Adipose tissue (tissue), 3 donors: ENCODE data around the gene CA9. TPM values are rescaled to one million over a fixed set of nuclear protein-coding genes. Genes with fewer than 3 reads are reported as not detected.

Experiments
- H3K27ac ChIP-seq: one replicate; pipeline ENCODE4 v1.5.1; 2013; ENCODE audit warnings: low read depth, low read length
- WGBS, 3 donors: extraction: QIAGEN DNeasy Blood & Tissue Kit; methylation state at CpG; one replicate each; pipeline ENCODE4 v1.1.7; 2013; 5-methylcytosine and 5-hydroxymethylcytosine counted together
- polyA plus RNA-seq, 3 donors: library from polyadenylated mRNA; stranded (reverse); fragments of 200-250 nt; gene quantifications; one replicate each; pipeline ENCODE4 v1.2.3, GENCODE V29; 2013
- donor health status: healthy with polysubstance abuse.
- donor health status: Bipolar disorder and iron deficiency.
- donor health status: healthy.

Gene CA9
- polyA plus RNA-seq, 3 donors = 2.2 to 45.4 (median 7.4) TPM

DNA sequence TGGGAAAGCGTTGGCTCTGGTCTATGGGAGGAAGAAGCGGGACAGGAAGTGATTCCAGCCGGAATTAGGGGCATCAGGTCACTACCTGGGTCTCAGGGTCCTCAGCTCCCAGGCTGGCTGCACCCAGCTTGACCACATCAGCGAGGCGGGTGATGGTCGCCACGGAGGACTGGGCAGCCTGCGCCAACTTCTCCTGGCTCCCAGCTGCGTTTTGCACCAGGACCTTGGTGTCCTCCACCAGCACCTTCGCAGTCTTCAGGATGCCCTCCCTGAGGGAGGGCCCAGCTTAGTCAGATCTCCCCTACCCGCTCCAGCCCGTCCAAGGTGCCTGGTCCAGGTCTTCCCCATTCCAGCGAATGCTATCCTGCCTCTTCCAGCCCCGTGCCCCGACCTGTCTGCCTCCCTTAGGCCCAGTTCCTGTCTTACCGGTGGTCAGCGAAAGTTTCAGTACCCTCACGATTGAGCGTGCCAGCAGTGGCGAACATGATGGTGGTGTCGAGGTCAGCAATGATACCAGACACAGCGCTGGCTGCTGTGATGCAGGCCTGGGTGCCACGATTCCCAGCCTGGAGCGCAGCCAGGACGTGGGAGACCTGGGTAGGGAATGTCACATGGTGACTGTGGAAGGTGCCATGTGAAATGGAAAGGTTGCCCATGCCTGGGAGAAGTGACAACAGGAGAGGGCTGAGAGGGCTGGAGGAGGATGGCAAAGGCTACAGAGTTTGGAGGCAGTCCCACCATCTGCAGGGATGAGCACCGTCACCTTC is 30.4 kb downstream of the CA9 start:
- 94 to 96% (median 95%) methylated on average over 23 to 26 of the region's 26 CpGs for WGBS, 3 donors
- no peak overlapping the region for H3K27ac ChIP-seq

DNA sequence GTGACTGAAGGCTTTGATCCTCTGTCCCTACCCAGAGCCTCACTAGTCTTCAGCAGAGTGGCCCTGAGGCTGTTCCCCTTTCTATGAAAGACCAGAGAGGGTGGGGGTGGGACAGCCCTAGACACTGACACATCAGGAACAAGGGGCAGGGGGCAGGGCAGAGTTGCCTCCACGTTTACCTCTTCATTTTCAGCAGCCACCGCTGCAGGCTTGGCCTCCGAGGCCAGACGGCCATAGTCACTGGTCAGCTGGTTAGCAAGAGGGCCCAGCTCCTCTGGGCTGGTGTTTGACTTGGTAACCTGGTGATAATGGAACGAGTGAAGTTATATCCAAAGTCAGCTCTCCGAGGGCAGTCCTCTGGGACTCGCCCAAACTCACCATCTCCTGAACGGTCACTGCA is 31.6 kb downstream of the CA9 start:
- H3K27ac ChIP-seq = no peak overlapping the region
- 74 to 88% (median 75%) methylated on average over 8 of the region's 8 CpGs for WGBS, 3 donors

DNA sequence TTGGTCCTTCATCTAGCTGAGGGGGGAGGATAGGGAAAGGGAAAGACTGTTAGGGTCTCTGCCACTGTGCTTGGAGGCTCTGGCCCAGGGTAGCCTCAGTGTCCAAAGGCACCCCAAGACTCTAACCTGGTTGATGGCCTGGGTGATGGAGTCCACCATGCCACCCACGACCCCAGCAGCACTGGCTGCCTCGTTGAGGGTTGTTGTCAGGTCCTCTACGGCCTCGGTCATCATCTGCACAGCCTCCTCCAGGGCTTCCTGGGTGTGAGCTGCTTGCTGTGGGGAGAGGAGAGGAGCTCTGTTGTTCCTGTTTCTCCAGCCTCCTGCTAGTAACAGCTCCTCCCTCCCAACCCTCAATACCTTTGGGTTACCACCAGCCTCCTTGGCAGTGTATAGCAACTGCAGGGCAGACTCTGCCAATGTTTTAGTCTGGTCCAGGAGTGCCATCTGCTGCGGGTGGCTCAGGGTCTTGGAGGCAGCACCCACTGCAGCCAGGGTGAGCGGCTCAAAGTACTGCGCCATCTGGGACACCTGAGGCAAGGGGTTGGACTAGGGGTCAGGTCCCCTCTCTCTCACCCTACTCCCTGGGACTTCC is 32.2 kb downstream of the CA9 start:
- H3K27ac ChIP-seq = no peak overlapping the region
- 91 to 96% (median 95%) methylated on average over 7 of the region's 7 CpGs for WGBS, 3 donors

DNA sequence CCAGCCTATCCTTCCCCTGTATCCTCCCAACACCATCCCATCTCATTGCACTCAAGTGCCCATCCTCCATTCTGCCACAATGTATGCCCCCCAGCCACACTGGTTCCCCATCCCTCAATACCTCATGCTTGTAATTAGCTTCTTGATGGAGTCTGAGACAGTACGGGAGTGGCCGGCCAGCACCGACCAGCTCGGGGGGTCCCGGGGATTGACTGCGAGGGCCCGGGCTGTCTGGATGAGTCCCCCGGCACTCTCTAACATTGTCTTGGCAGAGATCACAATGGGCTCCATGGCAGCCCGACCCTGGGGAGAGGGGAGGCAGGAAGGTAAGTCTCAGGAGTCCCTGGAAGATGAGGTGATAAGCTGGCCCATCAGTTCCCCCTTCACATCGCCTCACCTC is 33.2 kb downstream of the CA9 start:
- no peak overlapping the region for H3K27ac ChIP-seq
- WGBS, 3 donors = 83 to 93% (median 87%) methylated on average over 10 of the region's 10 CpGs

DNA sequence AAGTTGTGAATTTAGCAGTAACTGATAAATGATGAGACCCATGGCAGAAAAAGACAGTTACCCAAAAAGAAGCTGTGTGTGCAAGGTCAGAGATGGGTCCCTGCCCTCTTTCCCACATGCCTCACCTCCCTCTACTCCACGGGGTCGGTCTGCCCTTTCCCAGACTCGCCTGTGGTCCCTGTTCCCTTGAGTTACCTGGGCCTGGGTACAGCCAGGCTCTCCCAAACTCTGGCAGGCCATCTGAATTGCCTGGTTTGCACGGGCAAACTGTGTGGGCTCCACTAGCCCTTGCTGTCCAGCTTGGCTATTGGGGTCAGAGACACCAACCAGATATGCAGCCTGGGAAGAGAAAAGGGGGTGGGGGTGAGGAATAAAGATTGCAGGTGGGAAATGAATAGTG is 34.4 kb downstream of the CA9 start:
- 93 to 95% (median 93%) methylated on average over 4 of the region's 4 CpGs for WGBS, 3 donors
- no peak overlapping the region for H3K27ac ChIP-seq

DNA sequence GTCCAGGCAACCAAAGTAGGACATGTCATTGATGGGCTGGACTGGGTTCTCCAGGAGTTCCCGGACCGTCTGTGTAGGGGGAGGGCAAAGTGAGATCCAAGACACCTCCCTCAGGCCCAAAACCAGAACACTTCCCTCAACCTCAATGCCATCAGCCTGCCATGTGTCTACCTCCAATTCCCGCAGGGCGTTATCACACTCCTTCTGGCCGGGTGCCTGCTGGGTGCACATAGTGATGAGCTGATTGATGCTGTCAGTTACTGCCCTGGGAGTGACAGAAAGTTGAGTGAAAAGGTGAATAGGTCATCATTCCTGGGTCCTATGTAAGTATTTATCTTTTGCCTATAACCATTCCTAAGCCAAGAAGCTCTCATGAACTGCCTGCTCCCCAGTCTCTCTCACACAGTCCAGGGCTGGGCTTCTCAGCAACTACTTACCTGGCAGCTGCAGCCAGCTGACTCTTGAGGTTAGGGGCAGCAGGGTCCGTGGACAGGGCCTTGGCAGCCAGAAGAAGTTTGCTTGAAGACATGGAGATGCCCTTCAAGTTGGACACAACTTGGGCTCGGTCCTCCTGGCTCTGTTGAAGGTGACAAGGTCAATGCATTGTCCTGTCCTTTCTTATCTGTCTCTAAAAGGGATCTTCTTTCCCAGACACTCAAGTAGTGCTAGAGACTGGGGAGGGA is 37.2 kb downstream of the CA9 start:
- no peak overlapping the region for H3K27ac ChIP-seq

DNA sequence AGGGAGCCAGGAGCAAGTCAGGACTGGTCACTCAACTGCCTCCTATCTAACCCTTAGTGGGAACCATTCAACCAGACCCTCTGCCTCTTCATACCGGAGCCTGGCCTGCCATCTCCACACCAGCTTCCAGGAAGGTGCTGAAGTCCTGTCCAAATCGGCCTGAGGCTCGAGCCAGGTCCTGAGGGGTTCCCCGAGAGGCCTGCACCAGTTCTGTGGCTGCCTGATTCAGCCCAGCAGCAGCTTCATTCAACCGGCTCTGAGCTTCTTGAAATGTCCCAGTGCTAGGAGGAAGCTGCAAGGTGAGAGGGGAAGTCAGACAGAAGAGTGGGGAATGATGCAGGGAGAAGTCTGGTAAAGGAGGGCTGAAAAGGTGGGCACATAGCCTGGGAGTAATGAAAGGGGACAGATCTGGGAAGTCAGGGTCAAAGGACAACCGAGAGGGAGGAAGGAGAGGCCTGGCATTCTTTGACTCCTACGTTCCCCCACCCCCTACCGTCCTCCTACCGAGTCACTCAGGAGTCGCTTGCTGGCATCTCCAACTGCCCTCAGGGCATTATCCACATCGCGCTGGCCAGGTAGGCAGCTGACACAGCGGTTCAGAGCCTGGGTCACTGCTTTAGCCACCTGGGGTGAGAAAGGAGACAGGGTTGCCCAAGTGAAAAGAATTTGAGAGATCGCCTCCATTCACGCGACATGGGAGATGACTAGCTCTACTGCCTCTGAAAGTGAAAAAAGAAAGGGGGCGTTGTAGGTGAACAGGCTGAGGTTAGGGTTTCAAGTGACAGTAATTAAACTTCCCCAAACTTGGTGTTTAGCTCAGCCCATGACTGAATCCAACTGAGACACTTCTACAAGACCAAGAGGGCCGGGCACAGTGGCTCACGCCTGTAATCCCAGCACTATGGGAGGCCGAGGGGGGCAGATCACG is 38.0 kb downstream of the CA9 start:
- no peak overlapping the region for H3K27ac ChIP-seq
- 88 to 89% (median 88%) methylated on average over 21 of the region's 21 CpGs for WGBS, 3 donors

More for the DNA sequence above, 37.2 kb downstream of the CA9 start:
- WGBS, 3 donors = 82 to 89% (median 84%) methylated on average over 7 of the region's 7 CpGs

DNA sequence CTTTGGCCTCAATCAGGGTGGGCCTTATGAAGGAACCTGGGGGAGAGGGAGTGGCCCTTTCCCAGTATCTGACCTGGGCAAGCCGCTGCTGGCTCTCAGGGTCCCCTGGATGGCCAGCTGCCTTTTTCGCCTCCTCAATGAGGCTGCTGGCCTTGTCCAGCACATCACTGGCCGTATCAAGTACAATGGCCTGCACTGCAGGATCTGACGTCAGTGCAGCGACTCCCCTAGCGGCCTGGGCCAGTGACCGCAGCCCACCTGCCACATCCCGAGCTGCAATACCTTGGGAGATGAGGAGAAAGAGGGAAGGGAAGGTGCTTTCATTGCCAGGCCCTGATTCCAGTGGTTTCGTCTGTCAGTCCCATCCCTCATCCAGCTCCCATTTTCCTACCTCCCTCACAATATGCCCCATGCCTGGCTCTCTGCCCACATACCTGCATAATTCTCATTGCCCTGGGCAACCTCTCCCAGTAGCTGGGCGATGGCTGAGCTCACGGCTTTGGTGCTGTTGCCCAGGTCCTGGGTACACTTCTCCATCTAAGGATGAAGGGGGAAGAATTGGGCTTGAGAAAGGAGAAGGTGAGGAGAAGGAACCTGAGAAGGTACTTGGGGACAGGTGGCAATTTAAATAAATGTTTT is 39.2 kb downstream of the CA9 start:
- no peak overlapping the region for H3K27ac ChIP-seq
- 84 to 90% (median 87%) methylated on average over 10 to 11 of the region's 11 CpGs for WGBS, 3 donors

DNA sequence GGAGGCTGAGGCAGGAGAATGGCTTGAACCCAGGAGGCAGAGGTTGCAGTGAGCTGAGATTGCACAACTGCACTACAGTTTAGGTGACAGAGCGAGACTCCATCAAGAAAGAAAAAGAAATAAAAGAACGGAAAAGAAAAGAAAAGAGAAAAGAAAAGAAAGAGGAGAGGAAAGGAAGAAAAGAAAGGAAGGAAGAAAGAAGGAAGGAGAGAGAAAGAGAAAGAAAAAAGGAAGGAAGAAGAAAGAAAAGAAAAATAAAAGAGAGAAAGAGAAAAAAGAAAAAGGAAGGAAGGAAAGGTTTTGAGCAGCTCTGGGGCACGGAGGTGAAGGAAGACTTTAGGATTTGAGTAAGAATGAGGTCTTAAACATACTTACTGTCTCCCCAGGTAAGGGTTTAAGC is 39.9 kb downstream of the CA9 start:
- WGBS, 3 donors = 74 to 96% (median 80%) methylated on average over 3 of the region's 3 CpGs
- no peak overlapping the region for H3K27ac ChIP-seq

DNA sequence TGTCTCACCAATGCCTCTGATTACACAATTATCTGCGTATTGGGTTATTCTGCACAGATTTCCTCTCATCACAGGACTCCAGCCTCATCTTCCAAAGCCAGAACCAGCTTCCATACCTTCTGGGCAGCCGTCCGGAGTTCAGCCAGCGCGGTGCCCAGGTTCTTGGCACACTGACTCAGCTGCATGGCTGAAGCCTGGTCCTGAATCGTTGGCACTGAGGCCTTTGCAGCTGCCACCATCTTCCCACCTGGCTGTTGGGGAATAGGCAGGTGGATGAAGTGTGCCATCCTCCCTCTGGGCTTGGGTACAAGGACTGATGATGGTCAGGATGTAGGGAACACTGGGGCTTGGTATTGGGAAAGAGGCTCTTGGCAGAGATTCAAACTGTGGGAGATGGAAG is 40.4 kb downstream of the CA9 start:
- H3K27ac ChIP-seq = no peak overlapping the region
- 90 to 93% (median 92%) methylated on average over 6 of the region's 6 CpGs for WGBS, 3 donors

DNA sequence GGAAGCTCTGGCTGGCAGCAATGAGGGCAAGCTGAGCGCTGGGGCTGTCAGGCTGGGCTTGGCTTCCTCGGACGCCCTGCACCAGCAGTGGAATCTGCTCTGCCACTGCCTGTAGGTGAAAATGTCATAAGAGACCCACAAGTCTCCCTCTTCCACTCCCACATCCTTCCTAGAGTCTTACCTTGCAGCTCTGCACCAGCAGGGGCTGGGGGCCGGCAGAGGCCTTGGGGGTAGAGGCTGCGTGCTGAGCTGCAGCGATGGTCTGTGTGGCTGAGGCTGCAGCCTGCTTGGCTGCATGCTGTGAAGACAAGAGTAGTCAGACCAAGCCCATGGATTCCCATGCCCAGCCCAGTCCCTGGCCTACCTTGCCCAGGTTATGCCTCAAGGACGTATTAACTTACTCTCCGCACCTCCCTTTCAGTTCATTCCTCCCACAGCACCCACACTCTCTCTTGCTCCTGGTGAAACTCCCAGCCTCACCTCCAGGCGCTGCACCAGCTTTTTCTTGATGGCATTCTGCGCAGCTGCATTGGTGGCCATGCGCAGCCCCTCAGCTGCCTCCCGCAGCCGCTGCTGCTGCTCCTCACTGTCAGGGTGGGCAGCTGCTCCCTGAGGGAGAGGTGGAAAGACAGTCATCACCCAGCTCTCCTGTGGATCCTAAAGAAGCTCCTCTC is 41.0 kb downstream of the CA9 start:
- 93 to 96% (median 94%) methylated on average over 13 of the region's 13 CpGs for WGBS, 3 donors
- no peak overlapping the region for H3K27ac ChIP-seq

DNA sequence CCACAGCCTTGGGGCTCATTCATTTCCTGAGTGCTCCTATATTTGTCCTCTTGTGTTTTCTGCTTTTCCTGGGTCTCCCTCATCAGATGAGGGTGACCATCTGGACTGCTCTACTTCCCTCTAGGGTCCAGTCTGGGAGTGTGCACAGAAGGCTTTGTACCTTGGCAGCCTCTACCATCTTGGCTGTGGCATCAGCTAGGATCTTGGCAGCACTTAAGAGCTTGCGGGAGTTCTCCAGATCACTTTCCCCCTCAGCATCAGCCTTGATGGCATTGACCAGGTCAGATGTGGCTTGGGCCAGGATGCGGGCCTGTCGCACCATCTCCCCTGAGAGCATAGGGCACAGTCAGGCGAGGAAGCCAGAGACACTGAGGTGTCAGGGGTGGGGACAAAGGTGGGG is 42.5 kb downstream of the CA9 start:
- 83 to 92% (median 88%) methylated on average over 4 of the region's 4 CpGs for WGBS, 3 donors
- no peak overlapping the region for H3K27ac ChIP-seq

DNA sequence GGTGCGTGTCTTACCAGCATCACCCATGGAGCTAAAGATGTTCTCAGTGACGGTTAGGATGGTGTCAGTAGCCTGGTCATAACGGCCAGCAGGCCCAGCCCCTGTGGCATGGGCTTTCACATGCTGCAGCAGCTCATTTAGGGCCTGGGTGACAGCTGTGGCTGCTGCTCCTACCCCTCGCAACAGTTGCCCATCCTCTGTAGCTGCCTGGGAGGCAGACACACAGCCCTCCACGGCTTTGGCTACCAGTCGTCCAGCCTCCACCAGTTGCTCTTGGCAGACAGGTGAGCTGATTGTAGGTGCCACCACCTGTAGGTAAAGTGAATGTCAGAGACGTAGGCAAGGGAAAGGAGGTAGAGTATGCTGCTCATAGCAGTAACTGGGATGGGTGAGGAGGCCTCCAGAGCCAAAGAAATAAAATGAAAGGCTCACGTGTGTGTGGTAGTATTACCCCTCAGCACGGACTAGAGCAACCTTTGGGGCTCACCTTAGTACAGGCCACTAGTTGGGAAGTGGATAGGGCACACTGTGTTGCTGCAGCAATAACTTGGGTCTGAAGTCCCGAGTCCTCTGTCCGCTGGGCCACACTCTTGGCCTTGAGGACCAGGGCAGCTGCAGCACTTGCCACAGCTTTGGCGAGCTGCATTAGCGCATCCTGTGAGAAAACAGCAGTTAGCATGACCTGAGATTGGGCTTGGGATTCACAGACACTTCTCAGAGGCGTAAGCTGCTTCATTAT is 43.6 kb downstream of the CA9 start:
- no peak overlapping the region for H3K27ac ChIP-seq

DNA sequence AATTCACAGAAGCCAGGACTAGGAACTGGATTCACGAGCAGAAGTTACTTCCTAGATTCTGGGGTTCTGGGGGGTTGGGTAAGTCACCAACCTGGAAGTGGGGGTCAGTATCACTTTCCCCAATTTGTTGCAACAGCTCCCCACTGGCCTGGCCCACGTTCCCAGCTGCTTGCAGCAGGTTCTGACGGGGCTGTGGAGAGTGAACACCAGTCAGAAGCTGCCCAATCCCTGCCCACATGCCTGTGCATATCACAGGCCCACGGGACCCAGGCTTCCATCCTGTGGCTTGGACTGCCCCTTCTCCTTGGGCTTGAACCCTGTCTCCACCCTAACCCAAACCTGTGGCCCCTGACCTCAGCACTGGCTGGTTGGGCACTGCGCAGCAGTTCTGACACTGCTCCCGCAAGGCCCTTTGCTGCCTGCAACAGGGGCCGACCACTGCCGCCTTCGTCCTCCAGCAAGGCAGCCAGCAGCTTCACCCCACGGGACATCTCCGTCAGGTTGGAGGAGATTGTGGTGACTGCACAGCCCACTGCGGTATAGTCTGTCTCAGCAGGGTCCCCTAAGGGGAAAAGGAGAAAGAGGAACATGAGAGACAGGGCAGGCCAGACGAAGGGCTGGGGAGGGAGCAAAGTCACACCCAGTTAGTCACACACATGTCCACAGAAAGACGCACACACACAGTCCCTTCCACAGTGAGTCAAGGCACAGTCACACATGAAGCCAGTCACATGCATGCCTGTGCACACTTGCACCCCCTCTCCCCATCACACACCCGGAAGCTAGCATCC is 45.2 kb downstream of the CA9 start:
- WGBS, 3 donors = 80 to 91% (median 84%) methylated on average over 15 of the region's 15 CpGs

More for the DNA sequence above, 43.6 kb downstream of the CA9 start:
- WGBS, 3 donors = 89 to 93% (median 92%) methylated on average over 14 of the region's 14 CpGs

DNA sequence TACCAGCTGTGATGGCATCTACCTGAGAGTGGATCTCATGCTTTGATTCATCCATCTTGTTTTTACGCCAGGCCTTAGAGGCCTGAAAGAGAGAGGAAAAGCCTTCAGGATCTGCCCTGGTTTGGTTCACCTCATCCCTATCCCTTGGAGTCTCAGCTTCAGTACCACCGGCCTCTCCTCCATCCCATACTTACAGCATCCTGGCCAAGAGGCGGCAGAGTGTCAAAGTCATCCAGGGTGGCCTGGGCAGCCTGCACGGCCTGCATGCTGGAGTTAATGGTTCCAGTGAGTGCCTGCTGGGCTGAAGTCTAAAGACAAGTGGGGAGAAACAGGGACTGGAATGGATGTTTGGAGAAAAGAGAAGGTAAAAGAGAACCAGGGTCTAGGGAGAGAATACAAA is 45.8 kb downstream of the CA9 start:
- no peak overlapping the region for H3K27ac ChIP-seq
- WGBS, 3 donors = 93 to 96% (median 95%) methylated on average over 4 of the region's 4 CpGs

More for the DNA sequence above, 45.2 kb downstream of the CA9 start:
- no peak overlapping the region for H3K27ac ChIP-seq

DNA sequence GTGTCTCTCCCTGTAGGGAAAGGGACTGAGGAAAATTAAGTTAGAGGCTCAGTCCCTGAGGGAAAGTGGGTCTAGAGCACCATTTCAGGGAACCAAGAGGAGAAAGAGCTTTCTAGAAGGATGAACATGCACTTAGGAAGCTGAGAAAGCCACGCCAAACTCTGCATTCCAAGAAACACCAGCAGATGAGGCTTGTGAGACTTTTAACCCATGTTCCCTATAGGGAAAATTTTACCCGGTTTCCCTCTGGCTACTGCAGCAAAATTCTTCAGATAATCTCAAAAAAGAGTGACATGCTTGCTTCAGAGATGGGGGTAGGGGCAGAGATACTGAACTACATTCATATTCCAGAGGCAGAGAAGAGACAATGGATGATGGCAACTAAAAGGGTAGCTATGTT is 49.7 kb downstream of the CA9 start:
- WGBS, 3 donors = 85 to 90% (median 87%) methylated on average over 2 of the region's 2 CpGs
- no peak overlapping the region for H3K27ac ChIP-seq
